ENCODE data around the gene PRRG3.

The PRRG3 gene

GRCh38 chrX:151743651-151744470, 48.6 kb downstream of the PRRG3 start:
- DNase-seq (ENCODE audit: low read depth), result no peak

- DNase-seq (ENCODE audit: low read depth), result no peak
Observed at GRCh38 chrX:151745651-151746050, 50.4 kb downstream of the PRRG3 start.

- DNase-seq (ENCODE audit: low read depth), result no peak
Observed at GRCh38 chrX:151746502-151746901, 51.2 kb downstream of the PRRG3 start.

- no peak for DNase-seq (ENCODE audit: low read depth)
Observed at GRCh38 chrX:151750511-151750910, 55.3 kb downstream of the PRRG3 start.

- no peak for DNase-seq (ENCODE audit: low read depth)
Observed at GRCh38 chrX:151752847-151753246, 57.6 kb downstream of the PRRG3 start.

- DNase-seq (ENCODE audit: low read depth), result peak; percentile 56
Observed at GRCh38 chrX:151753313-151754046, 58.2 kb downstream of the PRRG3 start.

- DNase-seq (ENCODE audit: low read depth), result peak; percentile 77
Observed at GRCh38 chrX:151754047-151754429, 58.8 kb downstream of the PRRG3 start.

- no peak for DNase-seq (ENCODE audit: low read depth)
Observed at GRCh38 chrX:151754641-151755215, 59.5 kb downstream of the PRRG3 start.
